Inferior parietal cortex (tissue), 1 donor: ENCODE results near the gene RASEF.
"Not testable (repeated sequence)": the region's sequence is repeated elsewhere in the genome, so short reads cannot be mapped to it uniquely, and the experiment has no call there.

ENCODE experiments used
- DNase-seq: peaks from one replicate; pipeline ENCODE4 v3.0.0-alpha.2; 2016; ENCODE audit errors: extremely low spot score

The RASEF gene

GRCh38 chr9:82975176-82975575 is 87.8 kb downstream of the RASEF start:
- no peak for DNase-seq

DNA sequence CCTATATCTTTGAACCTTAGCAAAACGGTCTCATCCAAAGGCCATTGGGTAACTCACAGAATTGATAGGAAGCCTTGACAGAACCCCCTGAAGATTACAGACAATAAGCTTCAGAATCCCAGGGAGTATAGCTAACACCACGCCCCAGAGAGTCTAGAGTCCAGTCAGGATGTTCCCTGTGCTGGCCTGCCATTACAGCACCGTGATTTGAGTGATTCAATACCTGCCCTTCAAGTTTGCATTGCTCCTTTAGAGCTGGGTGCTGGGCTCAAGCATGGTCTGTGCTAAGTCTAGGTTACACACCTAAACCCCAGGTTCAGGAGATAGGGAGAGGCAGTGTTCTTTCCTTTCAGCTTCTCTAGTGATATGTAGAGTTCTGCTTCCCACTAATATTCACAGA is 90.5 kb downstream of the RASEF start:
- no peak for DNase-seq

GRCh38 chr9:82970359-82970758 is 92.6 kb downstream of the RASEF start:
- DNase-seq: no peak

DNA sequence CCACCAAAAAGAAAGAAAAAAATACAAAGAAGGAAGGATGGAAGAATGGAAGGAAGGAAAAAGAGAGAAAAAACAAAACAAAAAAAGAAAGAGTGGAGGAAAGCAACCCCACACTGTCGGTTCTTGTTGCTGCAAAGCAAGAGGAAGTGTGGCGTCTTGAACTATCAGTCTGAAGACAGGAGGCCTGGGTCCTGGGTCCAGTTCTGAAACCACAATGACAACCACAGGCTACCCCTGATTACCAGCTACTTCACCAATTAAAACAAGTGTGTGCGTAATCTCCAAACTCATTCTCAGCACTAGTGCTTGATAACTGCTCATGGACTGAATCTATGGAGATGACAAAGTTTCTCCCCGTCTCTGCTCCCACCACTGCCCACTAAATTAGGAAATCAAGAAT is 93.7 kb downstream of the RASEF start:
- no peak for DNase-seq

DNA sequence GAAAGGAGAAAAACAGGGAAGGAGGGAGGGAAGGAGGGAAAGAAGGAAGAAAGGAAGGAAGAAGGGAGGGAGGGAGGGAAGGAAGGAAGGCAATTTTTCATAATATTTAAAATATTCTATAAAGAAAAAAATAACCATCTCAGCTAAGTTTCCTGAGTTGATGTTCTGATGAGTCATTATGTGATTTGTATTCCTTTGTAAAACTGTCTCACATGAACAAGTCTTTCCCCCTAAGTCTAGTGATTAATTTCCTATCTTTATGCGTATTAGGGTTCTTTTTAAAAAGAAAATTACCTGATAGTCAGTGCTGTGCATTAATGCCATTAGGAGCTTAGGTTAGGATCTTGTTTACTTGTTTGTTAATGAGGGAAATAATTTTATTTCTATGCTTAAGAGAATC is 94.1 kb downstream of the RASEF start:
- no peak for DNase-seq

DNA sequence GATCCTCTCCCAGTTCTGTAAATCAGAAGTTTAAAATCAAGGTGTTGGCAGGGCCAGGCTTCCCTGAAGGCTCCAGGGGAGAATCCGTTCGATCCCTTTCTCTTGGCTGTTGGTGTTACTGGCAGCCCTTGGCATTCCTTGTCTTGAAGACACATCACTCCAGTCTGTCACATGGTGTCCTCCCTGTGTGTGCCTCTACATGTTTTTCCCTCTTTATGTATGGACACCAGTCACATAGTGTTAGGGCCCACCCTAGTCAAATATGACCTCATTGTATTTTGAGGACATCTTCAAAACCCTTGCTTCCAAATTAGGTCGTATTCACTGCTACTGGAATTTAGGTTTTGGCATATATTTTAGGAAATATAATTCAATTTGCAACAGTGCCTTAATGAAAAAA is 94.6 kb downstream of the RASEF start:
- no peak for DNase-seq

- peak; percentile 94 for DNase-seq
Measured at GRCh38 chr9:82961504-82962125, 101.3 kb downstream of the RASEF start.

GRCh38 chr9:82957529-82958379 is 105.2 kb downstream of the RASEF start:
- no peak for DNase-seq

DNA sequence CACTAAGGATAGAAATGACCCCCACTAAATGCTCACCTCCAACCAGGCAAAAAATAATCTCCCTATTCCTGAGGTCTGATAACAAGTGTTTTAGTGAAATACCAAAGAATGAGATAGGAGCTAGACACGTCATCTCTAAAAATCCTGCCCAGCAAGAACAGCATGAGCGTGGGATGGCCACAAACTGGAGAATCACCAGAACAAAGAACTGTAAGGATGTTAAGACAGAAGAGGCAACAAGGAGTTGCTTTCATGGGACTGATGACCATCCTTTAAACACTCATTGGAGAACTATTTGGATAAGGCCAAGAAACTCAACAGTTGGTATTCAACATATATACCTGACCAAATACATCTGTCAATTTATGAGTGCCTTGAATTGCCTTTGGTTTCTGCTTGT is 113.7 kb downstream of the RASEF start:
- DNase-seq: no peak

DNA sequence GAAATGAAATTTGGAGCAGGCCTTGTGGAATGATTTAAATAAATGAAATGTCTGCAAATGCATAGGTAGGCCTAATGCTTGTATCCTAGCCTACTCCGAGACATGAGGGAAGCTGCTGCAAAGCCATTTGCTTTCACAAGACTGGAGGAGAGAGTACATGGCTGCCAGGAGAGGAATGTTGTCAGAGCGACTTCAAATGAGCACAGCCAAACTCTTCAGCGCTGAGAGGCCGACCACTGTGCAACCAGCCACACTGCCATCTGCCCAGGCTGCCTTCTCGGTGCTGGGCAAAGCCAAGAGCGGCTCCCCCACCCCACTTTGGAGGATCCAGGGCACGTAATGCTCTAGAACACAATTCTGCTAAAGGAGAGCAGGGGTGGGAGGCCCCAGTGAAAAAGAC is 122.6 kb downstream of the RASEF start:
- DNase-seq: no peak

GRCh38 chr9:82939451-82939850 is 123.5 kb downstream of the RASEF start:
- DNase-seq: no peak

DNA sequence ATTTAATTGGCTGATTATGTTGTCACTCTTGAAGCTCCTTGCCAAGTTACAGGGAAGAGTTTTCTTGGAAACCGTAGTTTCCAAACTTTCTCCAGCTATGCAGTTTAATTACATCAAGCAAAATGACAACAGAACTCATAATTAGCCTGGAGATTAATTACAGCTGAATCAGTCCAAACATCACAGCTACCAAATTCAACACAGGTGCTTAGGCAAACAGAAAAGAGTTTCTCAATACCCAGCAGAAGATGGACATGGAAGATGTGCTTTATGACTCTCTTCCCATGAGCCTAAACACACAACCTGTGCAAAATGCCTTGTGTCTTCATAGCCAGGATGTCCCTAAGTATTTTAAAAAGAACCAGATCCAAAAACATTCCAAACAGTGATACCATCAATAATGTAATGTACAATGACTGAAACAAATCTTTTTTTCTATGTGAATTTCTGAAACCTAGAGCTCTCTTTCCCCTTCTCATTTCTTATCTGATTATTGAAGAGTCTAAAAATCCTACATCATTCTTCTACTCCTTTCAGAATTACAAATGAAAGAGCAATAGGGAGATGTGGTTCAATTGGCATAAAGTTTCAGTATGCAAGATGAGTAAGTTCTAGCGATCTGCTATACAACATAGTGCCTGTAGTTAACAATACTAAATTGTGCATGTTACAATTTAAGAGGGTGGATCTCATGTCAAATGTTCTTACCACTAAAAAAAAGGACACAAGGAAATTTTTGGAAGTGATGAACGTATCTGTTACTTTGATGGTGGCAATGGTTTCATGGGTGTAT is 124.3 kb downstream of the RASEF start:
- DNase-seq: no peak

- not testable (repeated sequence) for DNase-seq
Measured at GRCh38 chr9:82936561-82936960, 126.4 kb downstream of the RASEF start.

DNA sequence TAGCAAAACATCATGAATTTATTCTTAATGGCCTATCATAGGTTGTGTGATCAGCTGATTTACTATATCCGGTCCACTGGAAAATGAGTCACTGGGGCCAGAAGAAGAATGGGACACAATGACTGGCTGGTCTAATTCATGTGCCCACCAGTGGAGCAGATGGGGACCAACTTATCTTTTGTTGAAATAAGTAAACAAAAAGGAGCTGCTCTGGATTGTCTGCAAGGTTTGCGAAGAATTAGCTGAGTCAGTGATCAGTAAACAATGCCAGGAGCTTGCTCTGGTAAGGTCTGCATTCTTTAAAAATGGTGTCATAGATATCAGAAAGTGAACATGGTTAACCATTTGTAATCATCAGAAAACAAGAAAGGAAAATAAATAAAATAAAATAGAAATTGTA is 128.0 kb downstream of the RASEF start:
- DNase-seq: no peak

GRCh38 chr9:82934025-82934424 is 128.9 kb downstream of the RASEF start:
- not testable (repeated sequence) for DNase-seq

DNA sequence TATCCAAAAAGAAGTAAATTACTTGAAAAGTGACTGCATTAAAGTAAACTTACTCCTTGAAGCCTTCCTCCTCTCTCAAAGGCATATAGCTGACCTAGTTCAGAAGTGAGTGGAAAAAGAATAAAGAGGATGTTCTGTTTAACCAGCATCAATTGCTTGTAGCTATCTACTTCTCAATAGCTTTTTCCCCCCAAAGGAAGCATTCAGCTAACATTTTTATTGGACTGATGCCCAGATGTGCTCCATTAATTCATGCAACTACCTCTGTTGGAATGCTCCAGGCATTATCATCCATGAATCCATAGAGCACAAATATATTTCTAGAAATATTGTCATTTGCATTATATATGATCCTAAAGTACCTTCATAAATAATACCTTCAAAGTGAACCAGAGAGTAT is 132.8 kb downstream of the RASEF start:
- no peak for DNase-seq
